HTR-8/SVneo (cell line): ENCODE results near the gene GLI3.
"Not testable (repeated sequence)": the region's sequence is repeated elsewhere in the genome, so short reads cannot be mapped to it uniquely, and the experiment has no call there.

Experiments used
- DNase-seq: peaks from one replicate; pipeline ENCODE4 v3.0.0; 2011; ENCODE audit warnings: low spot score, mixed read lengths; ENCODE audit not compliant: insufficient read length
- FAIRE-seq: peaks from 2 replicates; lab custom pipeline; 2011; peaks lifted over from hg19 to GRCh38; lab: Jason Lieb, UNC

GLI3 gene

DNA sequence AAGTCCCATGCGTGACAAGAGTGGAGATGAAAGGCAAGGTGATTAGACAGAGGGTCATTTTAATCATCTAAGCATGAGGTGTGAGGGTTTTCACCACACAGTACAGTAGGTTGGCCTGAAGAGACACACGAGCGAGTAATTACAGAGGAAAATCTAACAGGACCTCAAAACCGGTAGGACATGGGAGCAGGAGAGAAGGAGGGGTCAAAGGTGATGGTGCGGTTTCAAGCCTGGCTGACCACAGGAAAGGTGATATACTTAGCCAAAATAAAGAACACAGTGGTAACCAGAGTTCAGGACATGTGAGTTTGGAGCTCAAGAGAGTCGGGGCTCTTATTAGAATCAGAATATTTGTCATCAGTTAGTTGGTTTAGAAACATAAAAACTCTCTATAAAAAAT, 20.0 kb downstream of the GLI3 start:
- no peak for FAIRE-seq

DNA sequence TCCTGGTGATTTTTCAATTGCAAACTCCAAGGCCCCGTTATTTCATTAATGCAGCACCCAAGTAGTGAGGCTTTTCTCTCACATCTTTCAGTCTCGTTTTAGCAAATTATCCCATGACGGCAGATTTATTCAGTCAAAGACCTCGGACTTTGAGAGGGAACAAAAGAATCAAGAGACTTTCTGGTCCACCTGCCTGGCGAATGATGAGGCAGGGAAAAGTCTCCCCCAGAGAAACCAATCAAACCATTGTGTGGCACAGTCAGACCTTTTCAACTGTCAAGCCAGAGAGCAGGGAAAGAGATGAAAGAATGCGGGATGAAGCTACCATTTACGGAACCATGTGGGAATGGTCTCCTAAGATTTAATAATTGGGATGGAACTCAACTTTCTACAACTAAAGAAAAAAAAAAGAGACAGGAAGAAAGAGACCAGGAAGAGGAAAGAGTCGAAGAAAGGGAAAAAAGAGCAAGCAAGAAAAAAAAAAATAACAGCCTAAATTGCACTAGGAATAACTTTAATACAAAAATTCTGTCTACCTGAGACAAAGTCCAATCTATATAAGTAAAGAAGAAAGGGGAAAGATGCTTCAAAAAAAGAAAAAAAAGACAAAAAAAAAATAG, 22.8 kb downstream of the GLI3 start:
- DNase-seq (no peak), FAIRE-seq (no peak)

More for the DNA sequence above, 20.0 kb downstream of the GLI3 start:
- no peak for DNase-seq

- FAIRE-seq (no peak), DNase-seq (no peak)
Measured at GRCh38 chr7:42213093-42213492, 23.9 kb downstream of the GLI3 start.

GRCh38 chr7:42212541-42213090, 24.4 kb downstream of the GLI3 start:
- DNase-seq (no peak), FAIRE-seq (no peak)

GRCh38 chr7:42211938-42212337, 25.1 kb downstream of the GLI3 start:
- DNase-seq (no peak), FAIRE-seq (no peak)

- DNase-seq (no peak), FAIRE-seq (no peak)
Measured at GRCh38 chr7:42210779-42211178, 26.2 kb downstream of the GLI3 start.

DNA sequence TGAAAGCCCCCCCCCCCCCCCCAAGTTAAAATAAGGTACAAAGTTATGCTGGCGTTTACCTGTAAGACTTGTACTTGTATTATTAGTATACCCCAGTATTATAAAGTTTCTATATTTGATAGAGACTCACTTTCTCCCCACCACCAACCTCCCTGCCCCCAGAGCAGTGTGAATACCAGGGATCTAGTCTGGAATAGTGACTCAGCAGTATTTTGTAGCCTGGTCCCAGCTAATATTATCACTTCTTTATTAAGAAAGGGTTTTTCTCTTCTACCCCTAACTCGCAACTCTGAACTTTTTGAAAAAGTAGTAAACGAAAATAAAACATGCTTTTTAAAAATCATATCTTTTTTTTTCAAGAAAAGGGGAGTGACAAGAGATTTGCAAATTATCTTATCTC, 26.7 kb downstream of the GLI3 start:
- no peak for FAIRE-seq
- no peak for DNase-seq

- not testable (repeated sequence) for DNase-seq, FAIRE-seq
Measured at GRCh38 chr7:42209085-42209484, 27.9 kb downstream of the GLI3 start.

DNA sequence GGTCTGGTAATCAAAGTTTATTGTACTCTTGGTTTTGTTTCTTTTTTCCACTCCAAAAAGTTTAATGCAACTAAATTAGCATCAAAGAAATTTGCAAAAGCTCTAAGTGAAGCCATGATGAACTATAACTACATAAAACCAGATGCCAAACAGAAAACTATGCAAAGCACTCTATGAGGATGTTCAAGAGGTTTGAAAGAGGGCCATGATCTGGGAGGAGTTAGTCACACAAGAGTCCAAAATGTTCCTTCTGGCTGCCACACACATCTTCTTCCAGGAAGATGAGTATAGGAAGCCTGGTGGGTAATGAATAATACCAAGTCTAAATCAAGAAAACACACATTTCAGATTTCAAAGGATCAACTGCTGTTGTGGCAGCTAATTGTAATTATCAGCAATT, 28.4 kb downstream of the GLI3 start:
- no peak for DNase-seq
- no peak for FAIRE-seq

DNA sequence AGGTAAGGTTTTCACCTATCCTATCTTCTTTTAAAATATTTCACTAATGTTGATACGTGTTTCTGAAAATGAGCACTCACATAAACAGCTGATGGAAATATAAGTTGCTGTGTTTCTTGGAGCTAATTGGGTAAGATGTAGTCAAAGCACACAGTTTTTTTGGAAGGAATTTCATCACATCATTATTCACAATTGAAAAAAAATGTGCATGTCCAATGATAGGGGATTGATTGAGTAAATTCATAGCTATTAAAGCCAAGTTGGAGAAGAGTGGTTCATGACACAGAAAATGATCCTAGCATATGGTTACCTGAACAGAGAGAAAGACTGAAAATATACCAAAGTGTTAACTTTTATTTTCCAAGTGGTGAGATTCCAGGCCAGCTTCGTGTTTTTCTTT, 29.6 kb downstream of the GLI3 start:
- DNase-seq, result no peak
- no peak for FAIRE-seq

GRCh38 chr7:42203336-42203735, 33.7 kb downstream of the GLI3 start:
- FAIRE-seq, result no peak
- DNase-seq, result no peak

GRCh38 chr7:42202601-42203000, 34.4 kb downstream of the GLI3 start:
- DNase-seq (no peak), FAIRE-seq (no peak)

DNA sequence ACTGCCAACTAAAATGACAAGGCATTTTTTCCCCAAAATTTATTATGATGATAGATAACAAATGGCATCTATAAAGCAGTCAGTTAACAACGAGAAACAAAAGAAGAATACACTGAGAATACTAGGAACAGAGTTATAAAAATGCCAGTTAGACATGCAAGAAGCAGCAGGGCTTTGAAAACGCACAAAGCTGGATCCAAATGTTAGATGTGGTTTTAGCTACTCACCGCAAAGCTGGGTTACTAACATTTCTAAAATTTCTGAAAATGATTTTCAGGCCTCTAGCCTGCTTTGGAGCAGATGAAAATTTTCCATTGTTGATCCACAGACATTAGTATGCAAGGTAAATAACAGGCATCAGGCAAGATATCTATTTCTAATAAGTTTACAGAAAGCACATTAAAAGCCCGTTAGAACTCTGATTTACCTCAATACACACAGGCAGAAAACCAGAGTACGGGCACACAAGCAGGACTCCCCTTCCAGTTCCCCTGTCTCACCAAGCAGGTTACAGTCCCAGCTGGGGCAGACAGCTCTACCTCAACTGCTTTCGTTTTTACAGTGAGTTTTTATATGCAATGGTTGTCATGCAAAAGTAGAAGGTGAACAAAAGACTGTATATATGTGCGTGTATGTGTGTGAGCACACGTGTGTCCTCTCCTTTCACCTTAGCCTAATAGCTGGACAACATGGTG, 37.9 kb downstream of the GLI3 start:
- FAIRE-seq (no peak), DNase-seq (no peak)

DNA sequence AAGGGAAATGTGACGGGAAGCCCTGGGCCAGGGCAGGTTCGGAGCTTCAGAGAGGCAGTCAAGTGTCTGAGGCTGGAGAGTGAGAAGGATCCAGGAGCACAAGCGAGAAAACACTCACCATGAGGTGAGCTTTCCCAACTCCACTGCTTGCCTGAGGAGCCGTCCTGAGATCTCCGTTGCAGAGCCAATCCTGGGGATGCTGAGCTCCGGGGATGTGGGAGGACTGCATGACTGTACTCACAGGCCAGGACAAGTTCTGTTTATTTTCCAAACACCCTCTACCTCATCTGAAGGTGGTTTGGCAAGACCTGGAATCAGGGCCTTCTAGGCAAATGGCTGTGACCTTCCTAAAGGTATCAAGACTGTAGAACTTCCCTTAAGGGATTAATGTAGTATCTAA, 38.7 kb downstream of the GLI3 start:
- FAIRE-seq (no peak), DNase-seq (no peak)

- FAIRE-seq, result no peak
- peak; percentile 30 for DNase-seq
Measured at GRCh38 chr7:42197451-42197850, 39.6 kb downstream of the GLI3 start.

GRCh38 chr7:42194238-42194637, 42.8 kb downstream of the GLI3 start:
- FAIRE-seq, result no peak
- no peak for DNase-seq

DNA sequence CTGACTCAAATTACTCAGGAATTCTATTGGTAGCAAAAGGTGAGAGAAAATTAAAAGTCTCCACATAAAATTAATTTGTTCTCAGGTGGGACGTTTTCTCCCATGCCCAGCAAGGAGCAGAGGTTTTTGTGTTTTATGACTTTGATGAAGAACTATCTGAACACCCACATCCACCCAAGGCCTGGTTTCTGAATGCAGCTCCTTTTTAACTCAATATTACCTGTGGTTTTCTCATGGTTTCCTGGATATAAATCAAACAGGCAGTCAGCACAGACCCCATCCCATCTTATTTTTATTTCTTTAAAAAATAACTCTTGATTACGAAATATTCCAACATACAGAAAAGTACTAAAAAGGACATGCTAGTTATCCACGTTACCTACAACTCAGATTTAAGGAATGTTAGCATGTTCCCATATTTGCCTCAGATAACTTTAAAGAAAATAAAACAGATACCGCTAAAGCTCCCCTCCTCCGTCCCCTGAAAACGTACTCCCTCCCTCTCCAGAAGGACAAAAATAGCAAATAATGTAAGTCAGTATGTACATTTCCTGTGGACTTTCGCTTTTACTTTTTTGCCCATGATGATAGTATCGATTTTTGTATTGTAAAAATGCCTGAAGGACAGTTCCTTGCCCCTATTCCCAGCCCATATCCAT, 43.4 kb downstream of the GLI3 start:
- DNase-seq (no peak), FAIRE-seq (no peak)

DNA sequence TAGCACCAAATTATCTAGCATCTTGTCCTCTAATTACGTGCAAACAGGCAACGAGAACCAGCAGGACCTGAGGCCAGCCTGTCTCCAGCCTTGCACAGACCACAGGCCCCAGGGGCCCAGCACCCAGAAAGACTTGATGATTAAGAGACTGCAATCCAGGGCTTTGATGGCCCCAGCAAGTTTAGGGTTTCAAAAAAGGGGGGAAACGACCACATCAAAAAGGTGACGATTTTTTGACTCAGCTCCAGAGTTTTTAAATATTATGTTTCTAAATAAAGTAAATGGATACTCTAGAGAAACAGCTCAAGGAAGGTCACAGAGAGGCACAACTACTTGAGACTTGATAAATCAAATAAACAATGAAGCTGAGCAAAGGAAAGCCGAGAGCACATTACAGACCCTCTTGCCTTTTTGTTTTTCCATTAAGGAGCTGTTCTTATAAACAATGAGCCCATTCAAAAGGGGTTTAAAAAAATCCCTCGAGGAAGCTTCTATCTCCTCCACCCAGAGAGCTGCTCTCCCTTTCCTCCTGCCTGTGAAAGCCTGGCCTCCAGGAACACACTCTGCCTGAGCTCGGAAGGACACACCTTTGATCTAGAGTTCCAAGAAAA, 44.1 kb downstream of the GLI3 start:
- no peak for DNase-seq
- no peak for FAIRE-seq

DNA sequence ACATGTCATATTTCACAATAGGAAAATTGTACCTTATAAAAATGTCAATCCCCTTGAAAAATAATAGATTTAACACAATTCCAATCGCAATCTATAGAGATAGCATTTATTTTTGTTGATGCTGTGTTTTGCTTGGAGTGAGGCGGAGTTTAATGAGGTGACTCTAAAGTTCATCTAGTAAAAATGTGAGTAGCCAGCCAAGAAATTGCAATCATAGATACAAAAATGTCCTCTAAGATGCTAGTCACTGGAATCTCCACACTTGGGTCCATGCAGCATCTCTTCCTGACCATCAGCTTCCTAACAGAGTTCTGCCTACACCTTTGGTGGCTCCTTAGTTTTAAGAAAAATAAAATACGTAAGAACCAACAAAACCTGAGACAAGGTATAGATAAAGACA, 44.9 kb downstream of the GLI3 start:
- DNase-seq (no peak), FAIRE-seq (no peak)

- no peak for DNase-seq
Measured at GRCh38 chr7:42189535-42189934, 47.5 kb downstream of the GLI3 start.

DNA sequence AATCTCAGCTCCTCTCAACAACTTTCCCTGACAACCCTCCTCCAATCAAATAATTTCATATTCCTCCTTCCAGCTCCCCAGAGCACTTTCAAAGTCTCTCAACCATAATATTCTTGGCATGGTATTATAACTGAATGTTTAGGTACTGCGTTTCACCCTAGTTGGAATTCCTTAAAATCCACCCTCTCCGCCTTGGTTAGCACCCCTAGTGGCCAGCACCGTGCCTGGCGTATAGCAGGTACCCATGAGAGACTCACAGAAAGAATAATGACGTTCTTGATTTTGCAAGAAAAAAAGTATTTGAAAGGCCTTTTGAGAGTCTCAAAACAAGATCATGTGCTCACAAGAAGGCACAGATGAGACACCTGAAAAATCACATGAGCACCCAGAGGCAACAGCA, 50.9 kb downstream of the GLI3 start:
- FAIRE-seq, result no peak
- DNase-seq, result no peak

More at GRCh38 chr7:42189535-42189934, 47.5 kb downstream of the GLI3 start:
- FAIRE-seq, result no peak
